Measurements from ENCODE around the gene DKK2. TPM values are rescaled to one million over a fixed set of nuclear protein-coding genes. Genes with fewer than 3 reads are reported as not detected.

The DKK2 gene
- 1 to 10 TPM; 2.4 to 3.8 (median 3.1) TPM for polyA plus RNA-seq (ENCODE audit: insufficient read depth in 1 of 5, insufficient read length in 5 of 5, low replicate concordance in 1 of 5)
- long read RNA-seq, donor 1, result 0 reads
- long read RNA-seq, donor 2, result 0 reads
- long read RNA-seq, donor 3, partial matches to known transcripts, result 0 of 1 reads
- long read RNA-seq, donor 3, other reads (novel, unspliced or antisense), result 0 of 1 reads
- long read RNA-seq, donor 4, result 0 reads
- long read RNA-seq, donor 5, partial matches to known transcripts, result 0 of 1 reads
- long read RNA-seq, donor 5, other reads (novel, unspliced or antisense), result 0 of 1 reads
- long read RNA-seq, donor 6, partial matches to known transcripts, result 0 of 1 reads
- long read RNA-seq, donor 6, other reads (novel, unspliced or antisense), result 0 of 1 reads
- long read RNA-seq, donor 7, partial matches to known transcripts, result 0 of 2 reads
- long read RNA-seq, donor 7, other reads (novel, unspliced or antisense), result 0 of 2 reads
- long read RNA-seq, donor 8, partial matches to known transcripts, result 0 of 1 reads
- long read RNA-seq, donor 8, other reads (novel, unspliced or antisense), result 0 of 1 reads

DNA sequence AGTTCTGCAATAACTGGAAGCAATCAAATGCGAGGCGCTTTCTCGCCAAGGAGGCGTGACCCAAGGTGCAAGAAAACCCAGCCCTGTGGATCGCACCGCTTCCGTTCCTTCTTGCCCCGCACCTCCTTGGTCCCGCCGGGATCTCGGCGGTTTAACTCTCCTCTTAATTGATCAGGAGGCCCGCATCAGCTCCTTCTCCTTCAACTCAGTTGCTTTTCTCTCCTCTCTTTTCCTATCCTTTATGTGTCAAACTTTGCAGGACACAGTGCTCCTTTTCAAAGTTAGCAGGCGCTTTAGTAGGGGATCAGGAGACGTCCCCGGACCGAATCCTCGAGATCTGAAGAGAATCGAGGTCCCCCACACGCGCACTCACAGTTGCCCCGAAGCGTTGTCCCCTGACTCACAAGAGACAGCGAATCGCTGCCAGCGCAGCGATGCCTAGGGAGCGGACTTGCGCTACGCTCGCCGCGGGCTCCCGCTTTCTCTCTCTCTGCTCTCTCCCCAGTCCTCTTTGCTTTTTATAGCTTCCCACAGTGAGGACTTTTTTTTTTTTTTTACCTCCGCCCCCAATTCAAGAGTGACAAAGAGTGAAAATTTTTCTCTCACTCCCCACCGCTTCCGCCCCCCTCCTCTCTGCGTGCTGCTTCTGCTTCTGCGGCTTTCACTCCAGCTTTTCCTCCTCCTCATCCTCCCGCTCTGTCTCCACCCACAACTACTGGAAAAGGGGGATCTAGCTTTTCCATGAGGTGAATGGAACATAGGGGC lies at the start of gene DKK2:
TSS of gene DKK2 (minus strand) at position 495 of the 765 bp plus-strand sequence. CDS start 722 bp downstream, outside the sequence.
- peak in 1 of 2 donors; percentile 11 for DNase-seq

GRCh38 chr4:107077192-107077591 lies 41.1 kb upstream of the DKK2 start:
- no peak for DNase-seq

GRCh38 chr4:107072836-107073736 lies 37.0 kb upstream of the DKK2 start:
- DNase-seq, result no peak

- DNase-seq, result no peak
These were observed 35.0 kb upstream of the DKK2 start for GRCh38 chr4:107071108-107071507.

GRCh38 chr4:107069049-107069448 lies 32.9 kb upstream of the DKK2 start:
- DNase-seq, result no peak

- DNase-seq, result no peak
These were observed 32.0 kb upstream of the DKK2 start for GRCh38 chr4:107068116-107068515.

DNA sequence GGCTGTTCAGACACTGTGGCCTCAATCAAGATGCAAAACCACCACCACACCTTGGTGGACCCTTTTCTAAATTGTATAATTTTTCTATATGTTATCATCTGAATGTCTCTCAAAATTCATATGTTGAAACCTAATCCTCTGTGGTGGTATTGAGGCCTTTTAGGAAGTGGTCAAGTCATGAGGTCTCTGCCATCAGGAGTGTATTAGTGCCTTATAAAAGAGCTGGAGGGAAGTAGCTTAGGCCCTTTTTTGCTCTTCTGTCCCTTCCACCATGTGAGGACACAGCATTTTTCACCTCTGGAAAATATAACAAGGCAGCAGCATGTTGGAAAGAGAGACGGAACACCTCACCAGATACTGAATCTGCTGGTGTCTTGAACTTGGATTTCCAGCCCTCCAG lies 30.5 kb upstream of the DKK2 start:
- DNase-seq, result no peak

DNA sequence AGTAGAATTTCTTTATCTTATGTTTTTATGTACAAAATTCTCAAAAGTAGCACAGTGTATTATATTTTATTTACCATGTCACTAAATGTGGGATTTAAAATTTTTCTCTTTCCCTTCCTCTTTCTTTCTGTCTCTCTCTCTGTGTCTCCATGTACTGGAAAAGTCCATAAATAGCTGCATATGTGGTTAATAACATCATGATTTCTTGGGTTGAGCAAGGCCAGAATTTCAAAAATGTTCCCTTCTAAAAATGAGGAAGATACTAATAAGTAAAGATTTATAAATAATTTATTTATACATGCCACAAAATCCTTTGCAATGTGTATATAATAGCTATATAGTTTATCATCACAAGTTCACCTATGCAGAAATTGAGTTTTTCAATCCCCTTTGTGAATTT lies 29.1 kb upstream of the DKK2 start:
- no peak for DNase-seq

DNA sequence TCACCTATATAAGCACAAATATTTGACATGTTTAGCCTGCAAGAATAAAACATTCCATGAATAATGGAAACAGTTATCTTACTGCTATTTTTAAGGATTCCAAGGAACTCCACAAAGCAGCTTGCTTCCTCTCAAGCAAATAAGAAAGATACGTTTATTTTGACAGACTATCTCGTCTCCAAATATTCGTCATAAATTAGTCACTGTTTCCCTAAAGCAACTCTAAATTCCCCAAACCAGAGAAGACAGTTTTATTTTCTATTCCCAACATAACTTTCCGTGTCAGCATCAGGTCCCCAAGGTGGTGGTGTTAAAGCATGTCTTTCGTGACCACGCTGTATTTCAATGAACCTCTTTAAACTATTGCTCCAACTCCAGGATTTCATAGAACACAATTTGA lies 24.3 kb upstream of the DKK2 start:
- DNase-seq, result no peak

- no peak for DNase-seq
These were observed 22.7 kb upstream of the DKK2 start for GRCh38 chr4:107058828-107059227.

DNA sequence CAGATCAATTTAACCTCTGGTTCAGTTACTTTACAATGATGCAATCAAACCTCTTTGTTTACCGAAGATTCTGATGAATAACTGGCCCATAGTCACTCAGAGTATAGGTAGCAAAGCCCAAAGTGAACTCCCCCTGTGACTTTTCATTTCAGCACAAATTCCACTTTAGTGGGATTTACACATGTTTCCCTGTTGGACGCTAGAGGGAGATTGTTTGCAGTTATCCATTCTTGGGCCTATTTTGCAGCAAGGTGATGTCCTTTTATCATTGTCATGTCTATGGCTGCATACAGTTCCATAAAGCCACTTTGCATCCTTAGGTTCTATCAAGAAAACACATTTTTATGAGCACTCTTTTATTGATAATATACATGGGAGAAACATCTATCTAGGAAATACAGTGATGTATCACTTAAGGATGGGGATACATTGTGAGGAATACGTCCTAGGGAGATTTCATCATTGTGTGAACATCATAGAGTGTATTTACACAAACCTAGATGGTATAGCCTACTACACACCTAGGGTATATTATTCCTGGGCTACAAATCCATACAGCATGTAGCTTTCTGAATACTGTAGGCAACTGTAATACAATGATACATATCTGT lies 14.5 kb upstream of the DKK2 start:
- no peak for DNase-seq

DNA sequence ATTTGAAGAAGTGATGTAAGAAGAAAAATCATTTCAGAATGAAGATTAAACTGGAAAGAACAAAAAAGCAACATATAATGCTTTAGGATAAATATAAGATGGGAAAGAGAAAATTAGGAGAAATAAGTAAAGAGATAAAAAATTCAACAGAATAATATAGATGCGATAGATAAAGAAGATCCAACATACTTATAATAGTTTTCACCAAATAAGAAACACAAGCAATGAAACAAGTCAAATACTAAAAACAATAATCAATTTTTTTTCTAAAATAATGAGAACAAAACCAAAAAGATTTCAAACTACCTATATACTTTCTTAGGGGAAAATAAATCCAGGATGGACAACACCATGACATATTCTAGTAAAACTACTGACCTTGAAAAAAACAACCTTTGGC lies 10.1 kb upstream of the DKK2 start:
- no peak for DNase-seq

GRCh38 chr4:107044170-107044569 lies 8.1 kb upstream of the DKK2 start:
- no peak for DNase-seq

- DNase-seq, result peak in 1 of 2 donors; percentile 8
These were observed 1.1 kb upstream of the DKK2 start for GRCh38 chr4:107037199-107037584.

- no peak for DNase-seq
These were observed 578 bp upstream of the DKK2 start for GRCh38 chr4:107036584-107037198.

- peak in 1 of 2 donors; percentile 13 for DNase-seq
These were observed 906 bp downstream of the DKK2 start for GRCh38 chr4:107034996-107035818.

DNA sequence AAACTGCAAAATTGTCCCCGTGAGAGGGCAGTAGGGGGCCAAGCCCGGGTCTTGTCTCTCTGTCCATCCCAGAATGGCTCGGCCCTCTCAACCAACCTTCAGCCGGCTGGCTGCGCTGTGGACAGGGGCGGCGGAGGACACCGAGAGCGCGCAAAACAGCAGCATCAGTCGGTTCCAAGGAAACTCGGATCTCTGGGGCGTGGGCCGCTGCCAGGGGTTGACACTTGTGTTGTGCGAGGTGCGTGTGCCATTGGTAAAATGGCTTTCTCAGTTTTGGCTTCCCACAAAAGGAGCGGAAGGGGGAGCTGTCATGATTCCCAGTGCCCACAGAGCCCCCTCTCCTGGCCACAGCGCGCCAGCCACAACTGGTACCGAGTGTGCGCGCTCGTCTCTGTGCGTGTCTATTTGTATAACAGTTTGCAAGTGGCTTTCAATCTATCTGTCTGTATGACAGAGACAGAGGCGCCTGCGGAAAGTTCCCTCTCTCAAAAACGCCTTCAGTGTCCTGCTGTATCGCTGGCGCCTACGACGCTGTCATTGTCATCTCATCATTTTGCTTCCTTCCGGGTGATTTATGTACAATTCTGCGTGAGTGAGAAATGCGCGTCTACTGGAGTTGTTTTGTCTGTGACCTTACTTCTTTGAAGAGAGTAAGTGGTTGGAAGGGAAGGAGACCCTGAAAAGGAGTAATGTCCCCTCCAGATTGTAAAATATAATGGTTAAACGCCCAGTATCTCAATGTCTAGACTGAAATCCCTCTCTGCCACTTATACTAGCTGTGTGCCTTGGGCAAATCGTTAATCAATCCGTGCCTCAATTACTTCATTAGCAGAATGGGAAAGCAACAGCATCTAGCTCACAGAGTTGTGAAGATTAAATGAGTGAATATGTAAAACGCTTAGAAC lies 1.8 kb downstream of the DKK2 start:
- DNase-seq, result peak in 1 of 2 donors; percentile 14

DNA sequence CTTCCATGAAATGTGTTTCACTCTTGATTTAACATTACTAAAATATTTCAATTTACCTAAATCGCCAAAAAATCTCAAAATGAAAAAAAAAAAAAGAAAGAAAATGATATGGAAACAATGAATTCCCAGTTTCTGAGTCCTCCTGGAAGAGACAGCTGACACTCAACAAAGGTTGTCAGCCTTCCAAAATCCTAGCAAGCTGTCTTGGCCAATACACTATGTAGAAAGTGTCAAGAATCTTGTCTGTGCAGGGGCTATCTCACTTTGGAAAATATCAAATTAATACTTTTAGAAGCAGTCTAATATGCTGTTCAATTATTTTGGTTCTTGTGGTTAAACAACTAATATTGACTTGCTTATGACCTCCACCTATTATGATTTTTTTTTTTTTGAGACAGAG lies 8.7 kb downstream of the DKK2 start:
- DNase-seq, result no peak

DNA sequence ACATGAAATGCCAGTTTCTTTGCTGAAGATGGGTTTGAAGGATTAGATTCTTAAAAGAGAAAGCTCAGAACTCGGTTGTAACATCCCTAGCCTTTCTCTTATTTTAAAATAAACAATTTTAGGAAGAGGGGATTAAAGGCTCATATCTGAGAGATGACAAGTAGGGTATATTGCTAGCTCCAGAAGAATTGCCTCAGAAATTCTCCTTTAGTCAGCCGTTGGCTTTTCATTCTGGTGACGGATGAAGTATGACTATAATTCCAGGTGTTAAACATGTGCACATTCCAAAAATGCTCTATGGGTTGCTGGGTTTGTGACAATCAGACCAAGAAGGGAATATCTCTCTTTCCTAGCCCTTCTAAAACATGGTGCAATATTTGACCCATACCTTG lies 17.8 kb downstream of the DKK2 start:
- DNase-seq, result no peak
